DMS53 (cell line): ENCODE measurements around the gene HLA-DQA1.
"Not testable (repeated sequence)": the region's sequence is repeated elsewhere in the genome, so short reads cannot be mapped to it uniquely, and the experiment has no call there.

ENCODE experiments used
- DNase-seq: peaks from one replicate; lab custom pipeline; 2025; lab: John Stamatoyannopoulos, UW

Gene HLA-DQA1

DNA sequence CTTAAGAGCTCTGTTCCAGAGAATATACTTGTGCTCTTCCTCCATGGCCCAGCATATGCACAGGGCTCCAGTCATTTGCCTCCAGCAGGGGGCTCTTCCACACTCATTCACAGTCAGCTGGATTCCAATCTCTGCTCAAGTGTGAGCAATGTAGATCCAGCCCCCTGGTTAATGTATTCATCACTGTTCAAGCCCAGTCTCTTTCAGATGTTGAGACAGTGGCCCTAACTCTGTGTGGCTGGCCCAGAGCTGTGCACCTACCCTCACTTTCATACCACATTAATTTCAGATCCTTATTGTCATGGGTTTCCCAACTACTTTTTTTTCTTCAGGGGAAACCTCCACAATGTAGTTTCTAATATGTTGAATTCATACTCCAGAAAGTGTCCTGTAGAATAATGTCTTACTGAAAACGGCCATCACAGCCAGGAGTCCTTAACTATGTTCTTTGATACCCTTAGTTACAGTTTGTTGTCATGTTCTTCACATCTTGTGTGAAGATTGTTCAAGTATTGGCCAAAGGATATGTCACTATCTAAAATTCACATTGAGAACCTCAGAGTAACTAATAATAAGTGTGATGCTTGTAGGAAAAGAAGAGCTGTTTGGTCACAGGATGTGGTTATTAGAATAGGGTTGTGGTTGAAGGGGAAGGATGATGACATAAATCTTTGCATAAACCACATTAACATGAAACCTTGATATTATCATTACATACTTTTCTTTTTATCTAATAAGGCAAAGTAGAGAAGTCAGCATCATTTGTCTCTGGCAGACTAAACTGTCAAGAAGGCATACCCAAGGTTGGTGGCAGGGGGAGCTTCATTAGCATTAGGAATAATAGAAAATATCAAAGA is 14.4 kb upstream of the HLA-DQA1 start:
- peak; percentile 74 for DNase-seq

GRCh38 chr6:32623693-32624092 is 13.5 kb upstream of the HLA-DQA1 start:
- DNase-seq = no peak

DNA sequence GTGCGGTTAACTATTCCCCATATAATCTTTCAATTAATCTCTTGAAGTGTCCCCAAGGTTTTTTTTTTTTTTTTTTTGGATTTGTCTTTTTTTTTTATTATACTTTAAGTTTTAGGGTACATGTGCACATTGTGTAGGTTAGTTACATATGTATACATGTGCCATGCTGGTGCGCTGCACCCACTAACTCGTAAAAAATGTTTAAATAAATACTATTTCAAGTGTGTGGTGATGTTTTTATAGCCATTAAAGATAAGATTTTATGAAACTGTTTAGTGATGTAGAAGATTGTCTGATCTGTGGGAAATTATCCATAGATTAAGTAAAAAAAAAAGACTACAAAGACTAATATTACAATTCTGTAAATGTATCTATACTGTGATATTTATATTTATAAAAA is 12.6 kb upstream of the HLA-DQA1 start:
- DNase-seq = no peak

GRCh38 chr6:32625137-32625536 is 12.1 kb upstream of the HLA-DQA1 start:
- no peak for DNase-seq

- DNase-seq = no peak
Observed at GRCh38 chr6:32627249-32627648, 10.0 kb upstream of the HLA-DQA1 start.

GRCh38 chr6:32627831-32628230 is 9.4 kb upstream of the HLA-DQA1 start:
- peak; percentile 41 for DNase-seq

DNA sequence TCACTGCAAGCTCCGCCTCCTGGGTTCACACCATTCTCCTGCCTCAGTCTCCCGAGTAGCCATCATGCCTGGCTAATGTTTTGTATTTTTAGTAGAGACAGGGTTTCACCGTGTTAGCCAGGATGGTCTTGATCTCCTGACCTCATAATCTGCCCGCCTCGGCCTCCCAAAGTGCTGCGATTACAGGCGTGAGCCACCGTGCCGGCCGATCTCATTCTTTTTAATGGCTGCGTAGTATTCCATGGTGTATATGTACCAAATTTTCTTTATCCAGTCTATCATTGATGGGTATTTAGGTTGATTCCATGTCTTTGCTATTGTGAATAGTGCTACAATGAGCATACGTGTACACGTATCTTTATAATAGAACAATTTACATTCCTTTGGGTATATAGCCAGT is 7.4 kb upstream of the HLA-DQA1 start:
- not testable (repeated sequence) for DNase-seq

DNA sequence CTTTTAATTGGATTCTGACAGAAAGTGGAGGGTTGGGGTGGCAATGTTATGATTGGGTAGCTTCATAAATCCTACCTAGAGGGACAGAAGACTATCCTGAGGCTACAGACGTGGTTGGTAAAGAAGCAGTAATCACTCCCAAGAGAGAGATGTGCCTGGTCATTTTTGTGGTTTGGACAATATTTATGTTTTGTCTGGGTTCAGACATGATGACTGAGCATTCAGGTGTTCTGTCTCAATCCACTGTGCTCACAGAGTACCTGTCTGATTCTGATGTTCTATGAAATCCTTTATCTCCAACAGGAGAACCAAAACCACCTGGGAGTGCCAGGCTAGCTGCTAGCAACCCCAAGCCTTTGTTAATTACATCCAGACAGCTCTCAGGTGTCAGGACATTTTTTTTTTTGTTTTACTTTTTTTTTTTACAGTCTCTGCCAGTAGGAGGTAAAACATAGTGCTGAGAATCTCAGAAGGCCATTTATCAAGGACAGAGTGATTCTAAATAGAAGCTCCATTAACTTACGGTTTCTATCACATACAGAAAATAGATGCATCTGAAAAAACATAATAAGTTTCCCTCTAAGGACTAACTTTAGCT is 1.6 kb upstream of the HLA-DQA1 start:
- no peak for DNase-seq

GRCh38 chr6:32637883-32638282 is 677 bp downstream of the HLA-DQA1 start:
- no peak for DNase-seq

DNA sequence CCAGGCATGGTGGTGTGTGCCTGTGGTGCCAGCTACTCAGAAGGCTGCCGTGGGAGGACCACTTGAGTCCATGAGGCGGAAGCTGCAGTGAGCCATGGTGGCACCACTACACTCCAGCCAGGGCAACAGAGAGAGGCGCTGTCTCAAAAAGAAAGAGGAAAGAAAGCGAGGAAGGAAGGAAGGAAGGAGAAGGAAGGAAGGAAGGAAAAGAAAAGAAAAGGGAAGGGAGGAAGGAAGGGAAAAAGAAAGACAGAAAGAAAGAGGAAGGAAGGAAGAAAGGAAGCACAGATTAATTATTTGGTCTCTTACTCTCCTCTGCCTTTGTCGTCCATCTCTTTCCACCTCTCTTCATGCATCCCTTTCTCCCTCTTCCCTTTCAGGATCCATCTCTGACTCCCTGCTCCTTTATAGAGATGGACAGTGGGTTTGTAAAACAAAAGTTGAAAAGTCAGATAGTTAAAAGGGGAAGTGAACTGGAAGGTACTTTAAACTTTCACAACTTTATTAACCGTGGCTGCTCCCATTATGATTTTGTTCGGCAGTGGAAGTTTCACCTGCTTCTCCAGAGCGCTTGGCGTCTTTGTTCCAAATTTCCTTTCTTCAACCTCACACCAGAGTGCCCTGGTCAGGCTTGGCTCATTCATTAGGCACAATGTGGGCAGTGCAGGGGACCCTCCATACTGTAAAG is 1.5 kb downstream of the HLA-DQA1 start:
- no peak for DNase-seq

GRCh38 chr6:32639440-32640394 is 2.5 kb downstream of the HLA-DQA1 start:
- no peak for DNase-seq

DNA sequence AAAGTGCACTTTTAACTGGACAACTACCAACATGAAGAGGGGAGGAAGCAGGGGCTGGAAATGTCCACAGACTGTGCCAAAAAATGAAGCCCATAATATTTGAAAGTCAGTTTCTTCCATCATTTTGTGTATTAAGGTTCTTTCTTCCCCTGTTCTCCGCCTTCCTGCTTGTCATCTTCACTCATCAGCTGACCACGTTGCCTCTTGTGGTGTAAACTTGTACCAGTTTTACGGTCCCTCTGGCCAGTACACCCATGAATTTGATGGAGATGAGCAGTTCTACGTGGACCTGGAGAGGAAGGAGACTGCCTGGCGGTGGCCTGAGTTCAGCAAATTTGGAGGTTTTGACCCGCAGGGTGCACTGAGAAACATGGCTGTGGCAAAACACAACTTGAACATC is 3.9 kb downstream of the HLA-DQA1 start:
- DNase-seq = no peak

GRCh38 chr6:32641785-32642719 is 4.8 kb downstream of the HLA-DQA1 start:
- DNase-seq = not testable (repeated sequence)

- DNase-seq = no peak
Observed at GRCh38 chr6:32642720-32643106, 5.5 kb downstream of the HLA-DQA1 start.

GRCh38 chr6:32643904-32644303 is 6.7 kb downstream of the HLA-DQA1 start:
- no peak for DNase-seq

DNA sequence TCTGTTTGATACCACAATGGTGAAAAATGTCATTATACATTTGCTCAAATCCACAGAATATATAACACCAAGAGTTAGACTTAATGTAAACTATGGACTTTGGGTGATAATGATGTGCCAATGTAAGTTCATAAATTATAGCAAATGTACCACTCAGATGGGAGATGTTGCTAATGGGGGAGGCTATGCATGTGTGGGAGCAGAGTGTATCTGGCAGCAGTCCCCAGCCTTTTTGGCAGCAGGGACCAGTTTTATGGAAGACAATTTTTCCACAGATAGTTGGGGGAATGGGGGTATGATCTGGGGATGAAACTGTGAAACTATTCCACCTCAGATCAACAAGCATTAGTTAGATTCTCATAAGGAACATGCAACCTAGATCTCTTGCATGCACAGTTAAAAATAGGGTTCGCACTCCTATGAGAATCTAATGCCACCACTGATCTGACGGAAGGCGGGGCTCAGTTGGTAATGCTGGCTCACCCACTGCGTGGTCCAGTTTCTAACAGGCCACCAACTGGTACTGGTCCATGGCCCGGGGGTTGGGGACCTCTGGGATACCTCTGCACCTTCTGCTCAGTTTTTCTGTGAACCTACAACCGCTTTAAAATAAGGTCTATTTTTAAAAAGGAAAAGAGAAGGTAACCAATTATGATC is 8.0 kb downstream of the HLA-DQA1 start:
- DNase-seq = no peak

DNA sequence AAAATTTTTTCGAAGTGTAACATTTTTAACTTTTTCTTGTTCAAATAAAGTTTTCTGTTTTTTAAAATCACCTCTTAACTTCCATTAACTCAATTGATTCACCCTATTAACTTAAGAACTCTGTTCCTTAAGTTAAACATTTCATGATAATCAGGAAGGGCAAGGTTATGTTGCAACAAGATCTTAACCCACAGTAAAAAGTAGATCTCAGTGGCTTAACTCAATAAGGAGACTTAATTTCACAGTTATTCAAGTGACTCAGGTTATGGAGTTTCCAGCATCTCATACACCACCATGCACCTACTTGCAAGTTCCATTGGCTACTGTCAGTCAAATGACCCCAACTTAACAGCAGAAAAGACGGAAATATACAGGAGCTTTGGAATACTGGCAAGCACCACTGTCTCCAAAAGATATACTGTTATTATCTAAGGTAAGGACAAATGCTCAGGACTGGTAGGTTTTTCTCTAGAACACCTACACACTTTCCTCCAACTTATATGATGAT is 18.1 kb downstream of the HLA-DQA1 start:
- DNase-seq = no peak

- DNase-seq = not testable (repeated sequence)
Observed at GRCh38 chr6:32657329-32657728, 20.1 kb downstream of the HLA-DQA1 start.

- peak; percentile 34 for DNase-seq
Observed at GRCh38 chr6:32657819-32658218, 20.6 kb downstream of the HLA-DQA1 start.
